HG03460 (cell line): ENCODE results near the gene NUAK1.

ENCODE experiments used
- ATAC-seq: cut with Tn5 transposase; IDR thresholded peaks from one replicate; pipeline ENCODE4 v1.9.1; 2021; ENCODE audit not compliant: unreplicated experiment

Gene NUAK1

DNA sequence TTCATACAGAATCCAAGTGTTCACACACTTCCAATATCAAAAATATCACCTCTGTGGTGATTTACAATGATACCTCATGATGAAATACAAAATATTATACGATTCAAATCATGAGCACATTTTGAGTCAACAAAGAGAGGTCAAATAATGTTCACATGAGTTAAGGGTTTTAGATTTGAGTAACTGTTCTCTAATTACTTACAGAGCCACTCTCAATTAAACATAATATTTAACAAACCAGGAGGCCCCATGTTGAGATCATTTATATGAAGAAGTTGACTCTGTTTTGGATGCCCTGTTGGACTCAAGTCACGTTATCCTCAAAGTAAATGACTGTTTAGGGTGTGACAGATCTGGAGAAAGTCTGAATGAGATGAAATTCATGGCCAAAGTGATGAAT, 53.5 kb downstream of the NUAK1 start:
- no peak for ATAC-seq

DNA sequence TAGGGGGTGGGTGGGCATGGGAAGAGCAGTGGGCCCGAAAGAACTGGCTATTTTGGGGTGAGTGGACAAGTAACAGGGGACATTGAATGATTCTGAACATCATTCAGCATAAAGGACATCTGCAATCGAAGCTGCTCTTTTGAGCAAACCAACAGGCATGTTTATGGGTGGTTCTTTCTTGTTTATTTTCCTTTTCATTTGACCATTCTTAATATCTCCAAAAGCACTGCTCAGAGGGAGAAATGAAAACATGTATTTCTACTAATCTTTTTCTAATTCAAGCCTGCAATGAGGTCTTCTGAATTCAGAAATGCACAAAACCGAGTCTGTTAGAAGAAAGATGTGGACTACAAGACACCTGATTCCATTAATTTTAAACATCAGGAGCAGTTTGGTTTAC, 54.0 kb downstream of the NUAK1 start:
- ATAC-seq: no peak

DNA sequence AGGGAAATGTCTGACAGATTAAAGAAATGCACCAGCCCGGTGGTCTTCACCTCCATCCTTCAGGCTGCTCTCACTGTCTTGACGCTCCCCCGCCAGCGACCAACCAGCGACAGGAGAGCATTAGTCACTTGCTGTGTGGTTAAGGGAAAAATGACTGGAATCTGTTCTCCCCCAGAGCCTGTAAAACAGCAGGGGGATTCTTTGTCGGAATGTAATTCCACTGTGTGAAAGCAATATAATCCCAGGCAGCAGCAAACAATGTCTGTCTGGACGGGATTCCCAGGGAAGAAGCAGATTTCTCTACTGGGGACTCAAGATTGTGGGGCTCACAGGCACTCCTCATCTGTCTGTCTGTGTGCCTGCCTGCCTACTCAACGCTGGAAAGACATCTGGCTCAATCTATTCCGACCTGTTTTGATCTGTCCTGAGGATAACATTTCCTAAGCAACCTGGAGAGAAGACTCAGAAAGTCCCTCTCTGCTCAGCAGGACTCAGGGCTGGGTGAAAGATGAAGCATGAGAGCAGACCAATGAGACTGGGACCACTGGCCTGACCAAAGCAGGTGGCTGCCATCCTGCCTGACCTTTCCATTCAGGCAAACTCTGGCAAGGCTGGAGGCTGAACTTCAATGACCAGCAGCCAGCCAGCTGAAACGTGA, 54.6 kb downstream of the NUAK1 start:
- no peak for ATAC-seq

DNA sequence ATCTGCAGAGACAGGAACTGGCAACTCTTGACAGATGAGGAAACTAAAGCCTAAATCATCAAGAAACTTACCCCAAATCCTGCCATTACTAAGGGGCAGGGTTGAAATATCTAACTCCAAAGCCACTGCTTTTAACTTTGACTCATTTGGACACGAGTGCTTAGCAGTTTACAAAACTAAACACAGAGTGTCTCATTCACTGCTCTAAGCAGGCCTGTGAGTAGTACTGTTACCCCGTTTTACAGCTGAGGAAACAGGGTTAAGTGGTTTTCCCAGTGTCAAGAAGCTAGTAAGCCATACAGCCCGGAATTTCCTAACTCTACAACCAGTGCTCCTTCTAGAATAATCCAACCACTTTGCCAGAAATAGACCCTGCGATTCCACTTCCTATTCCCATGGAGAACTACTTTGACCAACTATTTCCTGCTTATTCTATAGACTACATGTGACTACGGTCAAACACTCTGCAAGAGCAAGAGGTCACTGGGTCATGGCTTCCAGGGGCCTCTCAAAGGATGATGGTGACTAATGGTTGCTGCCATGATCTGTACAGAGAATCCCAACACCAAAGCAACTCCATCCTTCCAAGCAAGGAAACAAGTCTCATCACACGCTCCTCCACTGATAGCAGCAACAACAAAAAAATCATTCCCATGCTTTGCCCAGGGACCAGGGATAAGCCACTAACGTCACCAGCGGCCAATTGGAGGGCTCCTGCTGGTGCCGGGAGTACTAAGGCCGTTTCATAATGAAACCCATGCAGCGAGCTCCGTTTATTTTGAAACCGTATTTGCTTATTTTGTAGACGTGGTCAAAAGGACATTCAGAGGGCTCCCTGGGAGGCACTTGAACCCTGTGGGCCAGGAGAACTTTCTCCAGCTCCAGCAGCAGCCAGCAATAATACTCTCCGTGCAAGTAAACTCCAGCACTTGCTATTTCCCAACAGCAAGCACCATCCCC, 56.3 kb downstream of the NUAK1 start:
- no peak for ATAC-seq

DNA sequence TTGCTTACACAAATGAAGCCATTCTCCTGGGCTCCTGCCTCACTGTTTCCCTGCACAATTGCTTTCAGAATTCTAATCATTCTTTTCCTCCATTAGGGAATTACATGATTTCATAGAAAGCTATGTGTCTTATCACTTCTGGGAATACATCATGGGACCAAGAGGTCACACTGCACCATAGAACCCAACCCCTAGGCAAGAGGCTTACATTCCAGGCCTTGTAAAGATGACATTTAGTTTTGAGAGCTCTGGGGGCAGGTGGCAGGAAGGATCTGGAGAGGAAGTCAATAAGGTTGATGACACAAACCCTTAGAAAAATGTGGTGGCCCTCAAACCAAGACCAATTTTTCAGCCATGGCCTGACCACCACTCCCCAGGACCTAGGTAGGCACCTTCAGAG, 57.1 kb downstream of the NUAK1 start:
- no peak for ATAC-seq

DNA sequence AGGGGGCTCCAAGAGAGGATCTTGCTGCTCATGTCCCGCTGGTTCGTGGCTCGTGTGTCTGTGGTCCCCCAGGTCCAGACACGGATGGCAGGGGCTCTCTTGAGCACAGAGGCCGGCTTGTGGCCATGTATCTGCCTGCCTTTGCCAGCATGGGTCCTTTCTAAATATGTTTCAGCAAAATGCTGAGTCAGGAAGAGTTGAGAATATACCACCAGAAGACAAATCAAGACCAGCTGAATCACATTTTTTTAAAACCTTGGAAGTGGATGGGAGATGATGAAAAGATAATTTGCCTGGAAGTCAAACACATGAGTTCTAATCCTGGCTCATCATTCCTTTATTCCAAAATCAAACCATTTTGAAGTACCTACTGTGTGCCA, 58.0 kb downstream of the NUAK1 start:
- ATAC-seq: no peak

DNA sequence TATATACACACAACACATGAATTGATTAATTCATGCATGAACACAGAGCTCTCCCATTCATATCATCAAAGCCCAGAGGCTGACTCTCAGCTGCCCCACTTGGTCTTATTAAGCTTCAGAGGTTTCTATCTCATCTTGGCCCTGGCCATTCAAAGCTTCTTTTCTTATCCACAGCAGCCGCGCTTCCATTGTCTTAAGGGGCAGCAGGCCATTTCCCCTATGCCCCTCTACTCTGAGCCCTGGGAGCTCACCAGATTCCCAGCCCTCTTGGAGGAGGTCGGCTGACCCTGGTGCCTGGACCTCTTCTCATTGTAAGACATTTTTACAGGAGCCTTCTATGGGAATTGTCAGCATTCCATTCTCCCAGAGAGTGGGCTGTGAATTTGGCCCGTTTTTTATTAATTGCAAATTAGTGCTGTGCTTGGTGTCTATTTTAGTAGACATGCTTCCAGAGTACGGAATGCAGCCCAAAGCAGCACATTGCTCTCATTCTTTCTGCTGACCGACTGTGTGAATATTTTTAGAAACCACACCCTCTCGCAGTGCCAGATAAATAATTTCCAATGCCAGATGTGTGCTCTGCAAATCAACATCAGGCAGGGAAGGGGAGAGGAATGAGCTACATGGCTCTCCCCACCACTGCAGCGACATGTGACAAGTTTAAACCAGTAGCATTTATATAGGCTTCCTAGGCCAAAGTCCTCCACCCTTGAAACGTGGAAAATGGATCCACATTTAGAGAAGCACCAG, 58.5 kb downstream of the NUAK1 start:
- no peak for ATAC-seq

DNA sequence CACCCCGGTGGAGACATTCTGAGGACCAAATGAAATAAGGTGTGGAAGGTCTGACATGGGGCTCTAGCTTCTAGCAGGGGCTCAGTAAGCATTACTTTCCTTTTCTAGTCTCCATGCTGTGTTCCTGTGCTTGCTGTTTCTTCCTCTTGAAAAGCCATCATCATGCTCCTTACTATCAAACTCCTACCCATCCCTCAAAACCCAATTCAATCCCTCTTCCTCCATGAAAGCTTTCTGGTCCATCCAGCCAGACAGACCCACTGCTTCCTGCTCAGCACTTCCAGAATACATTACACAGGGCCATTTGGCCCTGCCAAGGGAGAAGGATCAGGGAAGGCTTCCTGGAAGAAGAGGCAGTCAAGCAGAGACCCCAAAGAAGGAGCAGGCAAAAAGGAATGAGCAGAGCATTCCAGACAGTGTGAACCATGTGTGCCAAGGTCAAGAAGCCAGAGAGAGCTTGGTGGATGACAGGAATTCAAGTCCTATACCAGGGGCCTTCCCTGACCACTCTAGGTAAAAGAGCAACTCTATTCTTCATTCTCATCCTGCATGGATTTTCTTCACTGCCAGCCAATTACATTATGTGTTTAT, 59.5 kb downstream of the NUAK1 start:
- ATAC-seq: no peak

DNA sequence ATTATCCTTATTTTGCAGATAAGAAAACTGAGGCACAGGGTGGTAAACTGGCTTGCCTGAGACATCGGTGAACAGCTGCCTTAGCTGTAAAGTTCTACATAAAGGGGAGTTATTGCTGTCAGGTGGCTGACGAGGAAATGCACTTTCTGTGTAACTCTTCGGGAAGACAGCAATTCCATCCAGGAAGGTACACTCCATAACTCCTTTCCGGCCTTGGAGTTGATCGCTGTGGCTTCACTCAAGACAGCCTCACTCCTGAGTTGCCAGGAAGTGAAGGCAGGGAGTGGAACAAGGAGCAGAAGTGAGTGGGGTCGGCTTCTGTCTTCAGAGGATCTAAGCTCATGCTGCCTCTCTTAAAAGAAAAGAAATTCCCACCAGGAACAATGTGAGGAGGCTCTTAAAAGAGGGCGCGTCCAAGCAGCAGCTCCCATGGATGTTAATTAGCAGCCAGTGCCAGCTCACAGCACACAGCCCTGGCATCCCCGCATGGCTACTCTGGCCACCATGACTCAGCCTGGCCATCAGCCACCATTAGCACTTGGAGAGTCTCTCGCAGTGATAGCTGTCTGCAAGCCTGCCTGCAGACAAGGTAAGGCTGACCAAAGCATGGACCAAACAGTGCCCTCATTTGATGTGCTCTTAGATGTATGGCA, 60.3 kb downstream of the NUAK1 start:
- no peak for ATAC-seq

DNA sequence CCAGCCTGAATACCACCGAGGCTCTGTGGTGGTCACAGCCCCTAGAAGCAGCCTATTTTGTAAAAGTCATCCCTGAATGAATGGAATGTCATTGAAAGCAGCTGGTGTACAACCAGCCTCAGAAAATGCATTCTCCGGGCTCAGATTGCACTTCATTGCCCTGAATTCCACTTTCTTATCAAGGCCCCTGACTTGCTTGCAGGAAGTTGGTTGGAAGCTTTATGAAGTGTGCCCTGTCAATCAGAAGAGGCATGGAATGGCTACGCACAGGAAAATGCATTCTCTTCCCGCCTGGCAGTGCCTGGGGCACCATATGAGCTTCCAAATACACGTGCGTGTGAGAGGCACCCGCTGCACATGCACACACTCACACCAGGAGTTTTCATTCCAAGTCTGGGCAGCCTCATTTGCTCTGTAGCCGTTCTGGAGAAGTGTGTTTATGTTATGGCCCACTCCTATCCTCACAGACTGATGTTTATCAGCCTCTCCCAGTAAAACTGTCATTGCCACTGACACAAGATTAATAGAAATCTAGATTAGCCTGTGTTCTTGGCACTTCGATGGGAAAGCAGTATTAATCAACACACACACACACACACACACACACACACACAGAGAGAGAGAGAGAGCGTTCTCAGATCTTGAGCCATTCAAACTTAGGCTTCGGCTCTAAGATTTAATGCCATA, 63.9 kb downstream of the NUAK1 start:
- no peak for ATAC-seq

DNA sequence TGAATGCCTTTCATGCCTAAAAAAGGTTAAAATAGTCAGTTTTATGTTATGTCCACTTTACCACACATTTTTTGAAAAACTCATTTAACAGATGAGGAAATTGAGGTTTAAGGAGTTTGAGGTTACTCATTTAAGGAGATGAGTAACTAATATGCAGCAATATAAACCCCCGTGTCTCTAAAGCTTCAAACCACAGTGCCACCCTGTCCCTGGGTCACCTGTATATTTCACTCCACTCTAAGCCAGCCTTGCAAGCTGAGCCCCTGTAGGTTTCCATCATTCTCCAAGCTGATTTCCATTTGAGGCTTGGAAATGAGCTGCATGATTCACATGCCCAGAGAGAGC, 64.4 kb downstream of the NUAK1 start:
- ATAC-seq: no peak

DNA sequence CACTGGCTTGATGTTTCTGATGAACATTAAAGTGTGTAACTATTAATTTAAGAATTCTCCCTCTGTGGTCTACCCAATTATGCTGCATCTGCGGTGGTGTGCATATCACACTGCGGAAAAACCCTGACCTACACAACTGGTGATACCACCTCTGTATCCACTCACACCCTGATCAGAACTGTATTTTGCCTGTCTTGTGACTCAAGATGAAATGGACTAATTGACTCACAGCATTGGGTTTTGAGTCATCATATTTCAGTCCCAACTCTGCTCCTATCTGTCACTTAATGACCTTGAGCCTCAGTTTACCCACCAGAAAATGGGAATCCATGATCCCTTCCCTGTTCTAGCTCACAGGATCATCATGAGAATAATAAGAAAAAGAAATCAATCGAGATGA, 65.6 kb downstream of the NUAK1 start:
- ATAC-seq: no peak

DNA sequence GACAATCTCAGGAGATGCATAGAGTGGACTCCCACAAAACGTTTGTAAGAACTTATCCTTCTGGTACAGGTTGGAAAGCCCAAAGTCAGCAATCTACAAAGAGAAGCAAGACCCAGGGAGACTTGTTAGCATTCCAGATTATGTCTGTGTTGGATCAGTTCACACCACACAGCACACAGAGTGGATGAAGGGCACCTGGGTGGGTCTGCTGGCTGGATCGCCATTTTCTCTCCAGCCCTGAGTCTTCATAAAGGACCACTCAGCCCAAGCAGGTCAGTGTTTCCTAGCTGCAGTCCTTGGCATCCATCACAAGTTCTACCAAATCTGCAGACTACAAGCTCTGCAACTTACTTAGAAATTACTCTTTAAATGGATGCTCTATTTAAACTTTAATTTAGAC, 66.0 kb downstream of the NUAK1 start:
- ATAC-seq: no peak

DNA sequence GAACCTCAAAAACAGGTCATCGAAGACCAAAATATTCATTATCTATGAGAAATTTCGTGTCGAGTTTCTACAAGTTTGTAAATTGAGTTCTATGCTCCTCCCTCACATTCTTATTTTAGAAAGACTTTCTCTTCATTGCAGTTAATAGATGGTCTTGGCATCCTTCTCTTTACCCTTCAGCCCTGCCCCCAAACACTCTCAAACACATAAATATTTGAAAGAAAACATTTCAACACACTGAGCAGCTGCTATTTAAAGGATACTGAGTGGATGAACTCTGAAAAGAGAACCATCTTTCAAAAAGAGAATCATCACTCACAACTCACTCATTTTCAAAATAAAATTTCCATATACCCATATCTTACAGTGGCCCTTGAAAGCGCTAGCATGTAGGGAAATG, 67.1 kb downstream of the NUAK1 start:
- no peak for ATAC-seq

DNA sequence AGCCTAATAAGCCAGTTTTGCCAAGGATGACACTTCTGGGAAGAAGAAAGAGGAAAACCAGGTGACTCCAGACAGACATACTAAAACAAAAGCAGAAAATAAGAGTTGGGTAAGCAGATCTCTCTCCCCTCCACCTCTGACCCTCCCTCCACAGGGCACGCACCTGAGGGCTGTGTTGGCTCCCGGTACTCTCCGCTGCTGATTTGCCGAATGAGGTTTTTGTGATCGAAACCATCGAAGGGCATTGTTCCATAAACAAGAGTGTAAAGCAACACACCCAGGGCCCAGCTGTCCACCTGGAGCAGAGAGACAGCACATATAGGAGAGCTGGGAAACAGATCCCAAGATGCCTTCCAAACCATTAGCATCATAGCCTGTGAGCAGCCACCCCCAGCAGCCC, 68.1 kb downstream of the NUAK1 start:
- no peak for ATAC-seq

DNA sequence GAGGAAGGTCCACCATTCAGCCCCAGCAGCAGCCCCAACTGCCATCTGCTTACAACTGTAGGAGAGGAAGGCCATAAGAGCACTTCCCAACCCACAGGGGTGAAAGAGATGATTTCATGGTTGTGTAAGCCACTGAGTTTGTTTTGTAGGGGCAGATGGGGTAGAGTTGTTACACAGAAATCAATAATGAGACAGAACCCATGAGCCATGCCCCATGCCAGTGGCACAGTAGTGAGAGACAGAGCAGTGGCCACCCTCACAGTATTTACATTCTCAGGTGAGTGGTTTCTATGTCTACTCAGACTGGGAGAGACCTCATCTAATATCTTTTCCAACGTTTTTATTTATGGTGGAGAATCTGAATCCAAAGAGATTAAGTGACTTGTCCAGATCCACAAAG, 68.6 kb downstream of the NUAK1 start:
- ATAC-seq: no peak

DNA sequence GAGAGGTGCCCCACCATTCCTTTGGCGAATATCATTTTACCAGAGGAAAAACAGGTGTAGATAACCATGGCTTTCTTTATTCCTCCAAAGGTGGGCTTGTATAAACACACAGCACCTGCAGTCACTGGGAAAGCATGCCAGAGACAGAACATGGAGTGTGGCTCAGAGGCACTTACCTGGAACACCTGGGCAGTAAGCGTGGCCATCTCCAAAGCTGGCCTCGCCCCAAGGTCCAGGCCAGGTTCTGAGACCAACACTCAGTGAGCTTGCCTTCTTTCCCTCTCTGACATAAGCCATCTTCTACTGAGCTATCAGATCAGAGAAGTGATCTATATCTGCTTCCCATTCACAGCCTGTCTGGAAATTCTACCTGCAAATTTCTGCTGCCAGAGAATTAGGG, 70.5 kb downstream of the NUAK1 start:
- no peak for ATAC-seq

DNA sequence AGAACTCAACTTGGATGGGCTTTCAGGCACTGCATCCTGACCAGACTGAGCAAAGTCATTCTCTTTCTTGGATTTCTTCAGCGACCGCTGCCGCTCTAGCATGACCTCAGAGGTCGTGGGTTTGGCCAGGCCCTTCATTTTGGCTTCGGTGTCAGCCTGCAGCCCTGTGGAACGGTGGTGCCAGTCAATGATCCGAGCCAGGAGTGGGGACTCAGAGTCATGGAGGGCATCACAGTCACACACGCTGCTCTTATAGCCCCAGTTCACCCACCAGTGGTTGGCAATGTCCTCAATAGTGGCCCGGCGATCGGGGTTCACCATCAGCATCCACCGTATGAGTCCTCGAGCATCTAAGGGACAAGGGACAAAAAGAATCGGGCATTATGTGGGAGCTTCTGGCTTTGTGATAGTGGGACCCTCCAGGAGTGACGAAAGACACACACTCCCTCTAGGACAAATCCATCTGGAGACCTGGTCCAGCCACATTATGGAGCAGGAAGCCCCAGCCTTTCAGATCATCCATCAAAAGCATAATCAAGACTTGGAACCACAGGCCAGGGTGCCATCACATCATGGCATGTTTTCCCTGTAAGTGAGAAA, 71.0 kb downstream of the NUAK1 start:
- no peak for ATAC-seq

DNA sequence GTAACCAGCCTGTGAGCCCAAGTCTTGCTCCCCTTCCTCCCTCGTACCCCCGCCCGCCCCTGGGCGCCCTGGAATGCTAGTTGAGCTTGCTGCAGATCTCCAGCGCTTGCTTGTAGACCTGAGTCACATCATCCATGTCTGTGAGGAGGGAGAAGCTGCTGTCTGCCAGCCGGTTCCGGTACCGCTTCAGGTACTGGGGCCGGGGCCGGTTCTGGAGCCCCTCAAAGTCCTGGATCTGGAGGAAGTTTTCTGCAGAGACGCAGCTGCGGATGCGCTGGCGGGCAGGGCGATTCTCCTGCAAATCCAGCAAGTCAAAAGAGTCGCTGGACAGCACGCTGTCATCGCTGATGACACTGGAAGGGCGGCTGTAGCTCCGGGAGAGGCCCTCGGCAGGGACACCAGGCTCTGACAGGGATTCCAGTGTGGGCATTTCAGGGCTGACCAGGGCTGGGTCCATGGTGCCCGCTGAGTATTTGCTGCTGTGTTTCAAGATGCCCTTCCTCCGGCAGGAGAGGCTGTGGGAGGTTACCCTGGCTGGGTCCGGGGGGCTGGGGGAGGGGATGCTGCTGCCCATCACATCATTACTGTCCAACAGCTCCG, 71.9 kb downstream of the NUAK1 start:
- no peak for ATAC-seq
